ENCODE measurements around the gene TGFB2.

Gene TGFB2

DNA sequence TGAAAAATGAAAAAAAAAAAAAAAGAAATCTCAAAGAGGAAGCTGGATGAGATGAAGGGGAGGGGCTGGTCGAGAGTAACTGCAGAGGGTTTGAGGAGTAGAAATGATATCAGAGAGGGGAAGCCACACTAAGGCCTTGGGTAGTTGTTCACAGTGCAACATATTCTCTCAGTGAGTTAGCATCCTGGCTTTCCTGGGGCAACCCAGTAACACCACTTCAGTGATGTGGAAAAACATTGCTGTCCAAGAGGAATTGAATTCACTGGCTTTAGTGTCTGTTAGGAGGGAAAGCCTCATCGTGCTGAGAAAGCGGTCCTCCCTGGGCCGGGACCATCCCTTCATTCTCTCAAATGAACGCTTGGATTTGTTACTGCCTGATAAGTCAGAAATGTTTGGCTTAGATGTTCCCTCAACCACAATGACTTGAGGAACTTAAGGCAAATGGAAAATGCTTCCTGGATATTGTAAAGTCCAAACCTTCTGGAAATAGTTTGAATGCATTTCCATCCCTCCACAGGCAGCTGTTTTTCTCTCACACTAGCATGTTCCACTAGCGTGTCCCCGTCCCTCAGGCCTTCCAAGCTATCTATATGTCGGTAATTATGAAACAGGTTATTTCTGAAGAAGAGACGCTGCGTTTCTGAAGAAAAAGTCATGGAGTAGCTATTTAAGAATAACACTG, 12.2 kb downstream of the TGFB2 start:
- no peaks in the 10 kb centered on the region for H3K36me3 ChIP-seq (ENCODE audit: control insufficient read depth in 4 of 4, insufficient read depth in 4 of 4, low read length in 3 of 4)
- H3K4me3 ChIP-seq (ENCODE audit: control insufficient read depth in 1 of 7, extremely low read depth in 1 of 7, insufficient read depth in 4 of 7, low read depth in 2 of 7, low read length in 6 of 7): no peak overlapping the region
- no peaks in the 10 kb centered on the region for H3K27me3 ChIP-seq (replicated peaks in 2 of 5; ENCODE audit: control insufficient read depth in 4 of 5, insufficient read depth in 5 of 5, low read length in 4 of 5)
- no peak overlapping the region for H3K27ac ChIP-seq (ENCODE audit: insufficient read depth in 1 of 2, low read depth in 1 of 2, low read length in 2 of 2, poor library complexity in 1 of 2, severe bottlenecking in 2 of 2)
- ChIA-PET POLR2A (no interaction called here), CTCF (no interaction called here)
- no peaks in the 10 kb centered on the region for H3K9me3 ChIP-seq (ENCODE audit: control extremely low read depth in 1 of 5, control insufficient read depth in 4 of 5, insufficient read depth in 2 of 5, low read depth in 1 of 5, low read length in 4 of 5)
- peak in 2 of 3 donors; percentile 57 to 63 for DNase-seq
- 81% methylated on average over 8 of the region's 10 CpGs for WGBS (ENCODE audit: insufficient coverage)
- H3K4me1 ChIP-seq (ENCODE audit: control extremely low read depth in 1 of 4, control insufficient read depth in 4 of 4, insufficient read depth in 4 of 4, low read length in 3 of 4): peaks cover 0 to 10% (median under 1%) of the 10 kb centered on the region in 4 experiments

DNA sequence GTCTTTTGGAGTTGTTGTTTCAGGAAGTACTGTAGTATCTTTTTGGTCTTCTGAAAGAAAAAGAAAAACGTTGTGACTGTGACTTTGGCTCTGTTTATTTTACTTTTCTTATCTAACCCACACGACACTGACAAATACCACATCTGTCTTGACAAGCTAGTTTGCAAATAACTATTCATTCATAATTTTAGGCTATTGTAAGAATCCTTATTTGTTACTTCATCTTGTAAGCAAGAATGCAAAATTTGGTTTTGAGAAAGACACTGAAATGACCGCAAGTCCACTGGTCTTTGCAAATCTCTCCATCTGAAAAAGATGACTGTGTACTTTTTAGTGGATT, 12.7 kb downstream of the TGFB2 start:
- no peak overlapping the region for H3K27ac ChIP-seq (ENCODE audit: insufficient read depth in 1 of 2, low read depth in 1 of 2, low read length in 2 of 2, poor library complexity in 1 of 2, severe bottlenecking in 2 of 2)
- POLR2A ChIA-PET: no interaction called here
- no CpG with 5 or more reads among the region's 3 CpGs for WGBS (ENCODE audit: insufficient coverage)
- H3K4me1 ChIP-seq (ENCODE audit: control extremely low read depth in 1 of 4, control insufficient read depth in 4 of 4, insufficient read depth in 4 of 4, low read length in 3 of 4): peaks cover 0 to 6% (median under 1%) of the 10 kb centered on the region in 4 experiments
- H3K4me3 ChIP-seq (ENCODE audit: control insufficient read depth in 1 of 7, extremely low read depth in 1 of 7, insufficient read depth in 4 of 7, low read depth in 2 of 7, low read length in 6 of 7): no peak overlapping the region
- CTCF ChIA-PET: no interaction called here
- H3K36me3 ChIP-seq (ENCODE audit: control insufficient read depth in 4 of 4, insufficient read depth in 4 of 4, low read length in 3 of 4): no peaks in the 10 kb centered on the region
- DNase-seq: no peak
- H3K9me3 ChIP-seq (ENCODE audit: control extremely low read depth in 1 of 5, control insufficient read depth in 4 of 5, insufficient read depth in 2 of 5, low read depth in 1 of 5, low read length in 4 of 5): no peaks in the 10 kb centered on the region
- H3K27me3 ChIP-seq (replicated peaks in 2 of 5; ENCODE audit: control insufficient read depth in 4 of 5, insufficient read depth in 5 of 5, low read length in 4 of 5): no peaks in the 10 kb centered on the region

DNA sequence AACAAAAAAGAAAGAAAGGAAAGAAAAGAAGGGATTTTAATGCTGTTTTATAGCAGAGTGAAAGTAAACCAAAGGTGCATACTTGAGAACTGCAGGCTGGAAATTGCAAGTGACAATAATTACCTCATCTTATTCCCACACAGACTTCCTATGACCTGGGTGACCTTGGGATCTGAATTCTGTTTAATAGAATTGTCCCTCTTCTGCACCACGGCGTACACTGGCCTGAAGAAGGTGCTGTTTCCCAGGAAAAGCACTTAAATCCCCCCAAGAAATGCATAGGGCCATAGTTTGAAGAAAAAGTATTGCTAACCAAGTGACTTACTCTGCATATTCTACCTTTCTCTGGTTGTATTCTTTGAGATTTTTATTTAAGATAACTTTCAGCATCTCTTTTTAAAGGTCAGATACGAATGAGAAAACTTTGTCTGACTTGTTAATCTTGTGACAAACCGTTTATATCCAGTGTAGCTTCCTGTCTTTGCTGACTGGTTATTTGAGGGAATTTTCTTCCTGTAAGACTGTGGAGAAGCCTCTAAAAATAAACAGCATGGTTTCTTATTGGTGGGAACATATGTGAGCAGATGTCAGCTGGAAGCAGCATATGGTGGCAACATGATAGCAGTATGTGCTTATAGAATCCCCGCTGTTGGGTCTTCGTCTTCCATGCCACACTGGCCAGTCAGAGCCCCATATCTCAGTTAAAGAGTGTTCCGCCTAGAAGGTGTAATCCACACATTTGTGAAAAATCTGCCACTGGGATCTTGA, 16.3 kb downstream of the TGFB2 start:
- Histone ChIP-seq H3K27me3 (replicated peaks in 2 of 5; ENCODE audit: control insufficient read depth in 4 of 5, insufficient read depth in 5 of 5, low read length in 4 of 5) (no peaks in the 10 kb centered on the region), H3K9me3 (ENCODE audit: control extremely low read depth in 1 of 5, control insufficient read depth in 4 of 5, insufficient read depth in 2 of 5, low read depth in 1 of 5, low read length in 4 of 5) (no peaks in the 10 kb centered on the region), H3K36me3 (ENCODE audit: control insufficient read depth in 4 of 4, insufficient read depth in 4 of 4, low read length in 3 of 4) (no peaks in the 10 kb centered on the region), H3K4me1 (ENCODE audit: control extremely low read depth in 1 of 4, control insufficient read depth in 4 of 4, insufficient read depth in 4 of 4, low read length in 3 of 4) (peaks cover 0 to 6% (median under 1%) of the 10 kb centered on the region in 4 experiments), H3K27ac (ENCODE audit: insufficient read depth in 1 of 2, low read depth in 1 of 2, low read length in 2 of 2, poor library complexity in 1 of 2, severe bottlenecking in 2 of 2) (no peak overlapping the region), H3K4me3 (ENCODE audit: control insufficient read depth in 1 of 7, extremely low read depth in 1 of 7, insufficient read depth in 4 of 7, low read depth in 2 of 7, low read length in 6 of 7) (no peak overlapping the region)
- ChIA-PET POLR2A (no interaction called here), CTCF (interaction anchor here (0.7 to 1.1 kb wide), 3 partner anchors 9 to 368 kb away, joined by 3 read pairs; partner anchors contain the start of gene TGFB2)
- peak in 2 of 3 donors; percentile 40 to 50 for DNase-seq
- 68% methylated on average over 5 of the region's 7 CpGs for whole genome bisulfite sequencing (ENCODE audit: insufficient coverage)

DNA sequence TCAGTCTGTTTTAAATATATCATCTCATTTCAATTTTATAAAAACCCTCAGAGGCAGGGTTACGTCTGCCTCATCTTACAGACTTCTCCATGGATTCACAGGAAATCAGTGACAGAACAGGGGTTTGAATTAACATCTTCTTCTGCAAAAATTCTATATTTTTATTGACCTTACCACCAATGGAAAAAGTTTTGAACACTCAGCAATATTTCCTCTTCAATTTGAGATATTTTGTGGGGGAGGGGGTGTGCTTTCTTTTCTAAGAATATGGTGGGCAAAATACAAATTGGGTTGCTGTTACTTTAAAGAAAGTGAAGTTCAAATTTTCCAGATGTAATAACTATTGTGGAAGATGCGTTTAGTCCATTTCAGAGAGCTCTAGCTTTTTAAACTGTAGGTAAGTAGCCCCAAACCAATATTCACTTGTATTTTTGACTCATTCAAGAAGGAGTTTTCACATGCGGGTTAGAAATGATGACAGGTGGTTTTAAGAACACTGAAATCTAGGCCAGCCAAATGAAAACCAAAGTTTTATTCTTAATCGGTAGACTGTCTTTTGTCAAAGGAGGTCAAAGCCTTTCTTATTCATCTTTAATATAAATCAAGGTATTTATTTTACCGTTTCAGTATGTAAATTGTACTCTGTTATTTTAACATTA, 17.4 kb downstream of the TGFB2 start:
- Histone ChIP-seq H3K27me3 (replicated peaks in 2 of 5; ENCODE audit: control insufficient read depth in 4 of 5, insufficient read depth in 5 of 5, low read length in 4 of 5) (no peaks in the 10 kb centered on the region), H3K36me3 (ENCODE audit: control insufficient read depth in 4 of 4, insufficient read depth in 4 of 4, low read length in 3 of 4) (no peaks in the 10 kb centered on the region), H3K4me3 (ENCODE audit: control insufficient read depth in 1 of 7, extremely low read depth in 1 of 7, insufficient read depth in 4 of 7, low read depth in 2 of 7, low read length in 6 of 7) (no peak overlapping the region), H3K9me3 (ENCODE audit: control extremely low read depth in 1 of 5, control insufficient read depth in 4 of 5, insufficient read depth in 2 of 5, low read depth in 1 of 5, low read length in 4 of 5) (no peaks in the 10 kb centered on the region), H3K4me1 (ENCODE audit: control extremely low read depth in 1 of 4, control insufficient read depth in 4 of 4, insufficient read depth in 4 of 4, low read length in 3 of 4) (peaks cover 0 to under 1% (median 0%) of the 10 kb centered on the region in 4 experiments), H3K27ac (ENCODE audit: insufficient read depth in 1 of 2, low read depth in 1 of 2, low read length in 2 of 2, poor library complexity in 1 of 2, severe bottlenecking in 2 of 2) (no peak overlapping the region)
- no peak for DNase-seq
- 83% methylated on average over 1 of the region's 5 CpGs for WGBS (ENCODE audit: insufficient coverage)
- POLR2A ChIA-PET: no interaction called here
- CTCF ChIA-PET: interaction anchor here (1.8 kb wide), 1 partner anchor 156 kb away, joined by 6 read pairs; no protein-coding TSS in a partner anchor

DNA sequence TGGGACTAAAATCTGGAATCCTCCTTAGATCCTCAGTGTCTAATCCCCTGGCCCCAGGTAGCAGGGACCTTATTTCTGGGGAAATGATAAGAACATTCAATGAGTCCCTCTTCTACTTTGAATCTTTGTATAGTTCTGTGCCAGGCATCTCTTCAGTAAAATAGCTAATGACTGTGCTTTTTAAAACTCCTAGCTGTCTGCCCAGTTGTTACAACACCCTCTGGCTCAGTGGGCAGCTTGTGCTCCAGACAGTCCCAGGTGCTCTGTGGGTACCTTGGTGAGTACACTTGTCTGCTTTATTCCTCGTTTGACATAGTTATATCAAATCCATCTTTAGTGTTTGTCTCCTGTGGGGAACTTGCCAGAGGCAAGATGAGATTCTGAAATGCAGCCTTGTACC, 18.0 kb downstream of the TGFB2 start:
- CTCF ChIA-PET: interaction anchor here (1.8 kb wide), 1 partner anchor 155 kb away, joined by 6 read pairs; no protein-coding TSS in a partner anchor
- H3K27me3 ChIP-seq (replicated peaks in 2 of 5; ENCODE audit: control insufficient read depth in 4 of 5, insufficient read depth in 5 of 5, low read length in 4 of 5): no peaks in the 10 kb centered on the region

DNA sequence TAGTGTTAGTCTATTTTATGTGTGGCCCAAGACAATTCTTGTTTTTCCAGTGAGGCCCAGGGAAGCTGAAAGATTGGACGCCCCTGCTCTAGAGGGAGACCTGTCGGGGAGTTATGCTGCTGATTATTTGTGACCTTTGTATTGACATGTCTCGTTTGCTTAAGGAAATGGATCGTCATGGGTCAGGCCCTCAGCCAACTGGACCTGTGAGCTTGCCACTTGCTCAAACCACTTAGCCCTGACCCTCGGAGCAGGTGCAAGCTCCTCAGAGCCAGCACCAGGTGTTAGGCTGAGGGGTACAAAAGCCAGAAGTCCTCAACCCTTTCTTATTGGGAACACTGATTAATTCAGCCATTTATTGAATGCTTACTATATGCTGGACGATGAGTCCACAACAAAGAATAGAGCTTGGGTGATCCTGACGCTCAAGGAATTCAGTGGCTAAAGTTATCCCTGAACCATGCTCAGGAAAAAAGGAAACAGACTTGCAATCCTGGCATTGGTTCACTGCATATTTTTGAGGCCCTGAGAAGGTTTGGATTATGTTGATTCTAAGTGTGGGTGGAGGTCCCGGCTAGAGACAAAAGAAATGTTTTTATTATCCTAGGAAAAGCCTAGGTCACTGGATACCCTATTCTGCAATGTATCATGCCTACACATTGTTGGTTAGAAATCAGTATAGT, 19.0 kb downstream of the TGFB2 start:
- CTCF ChIA-PET: interaction anchor here (0.7 to 1.8 kb wide), 2 partner anchors 25 to 154 kb away, joined by 3 to 6 read pairs; no protein-coding TSS in a partner anchor
- no peaks in the 10 kb centered on the region for H3K36me3 ChIP-seq (ENCODE audit: control insufficient read depth in 4 of 4, insufficient read depth in 4 of 4, low read length in 3 of 4)
- no peaks in the 10 kb centered on the region for H3K4me1 ChIP-seq (ENCODE audit: control extremely low read depth in 1 of 4, control insufficient read depth in 4 of 4, insufficient read depth in 4 of 4, low read length in 3 of 4)
- H3K27ac ChIP-seq (ENCODE audit: insufficient read depth in 1 of 2, low read depth in 1 of 2, low read length in 2 of 2, poor library complexity in 1 of 2, severe bottlenecking in 2 of 2): no peak overlapping the region
- DNase-seq: no peak
- POLR2A ChIA-PET: no interaction called here
- H3K9me3 ChIP-seq (ENCODE audit: control extremely low read depth in 1 of 5, control insufficient read depth in 4 of 5, insufficient read depth in 2 of 5, low read depth in 1 of 5, low read length in 4 of 5): no peaks in the 10 kb centered on the region
- H3K4me3 ChIP-seq (ENCODE audit: control insufficient read depth in 1 of 7, extremely low read depth in 1 of 7, insufficient read depth in 4 of 7, low read depth in 2 of 7, low read length in 6 of 7): no peak overlapping the region
- no peaks in the 10 kb centered on the region for H3K27me3 ChIP-seq (replicated peaks in 2 of 5; ENCODE audit: control insufficient read depth in 4 of 5, insufficient read depth in 5 of 5, low read length in 4 of 5)
- WGBS (ENCODE audit: insufficient coverage): 97% methylated on average over 7 of the region's 8 CpGs

More for the DNA sequence above, 18.0 kb downstream of the TGFB2 start:
- no peaks in the 10 kb centered on the region for H3K9me3 ChIP-seq (ENCODE audit: control extremely low read depth in 1 of 5, control insufficient read depth in 4 of 5, insufficient read depth in 2 of 5, low read depth in 1 of 5, low read length in 4 of 5)
- WGBS (ENCODE audit: insufficient coverage): 100% methylated on average over 1 of the region's 1 CpG
- no peaks in the 10 kb centered on the region for H3K36me3 ChIP-seq (ENCODE audit: control insufficient read depth in 4 of 4, insufficient read depth in 4 of 4, low read length in 3 of 4)
- H3K4me3 ChIP-seq (ENCODE audit: control insufficient read depth in 1 of 7, extremely low read depth in 1 of 7, insufficient read depth in 4 of 7, low read depth in 2 of 7, low read length in 6 of 7): no peak overlapping the region
- no peak for DNase-seq
- no peak overlapping the region for H3K27ac ChIP-seq (ENCODE audit: insufficient read depth in 1 of 2, low read depth in 1 of 2, low read length in 2 of 2, poor library complexity in 1 of 2, severe bottlenecking in 2 of 2)
- POLR2A ChIA-PET: no interaction called here
- H3K4me1 ChIP-seq (ENCODE audit: control extremely low read depth in 1 of 4, control insufficient read depth in 4 of 4, insufficient read depth in 4 of 4, low read length in 3 of 4): no peaks in the 10 kb centered on the region

Data from common myeloid progenitor, CD34-positive (primary cell).